OCI-LY1 (cell line): ENCODE data around the gene FAM53B.

ENCODE experiments used
- EZH2 ChIP-seq: fragments of 200-600 bp; sonication (generic), shearing (Covaris generic); IDR thresholded peaks from 2 replicates; pipeline ENCODE4 v1.8.0; 2017; ENCODE audit warnings: borderline replicate concordance, mixed run types, mild to moderate bottlenecking, antibody characterized with exemption, low read length, moderate library complexity, mixed read lengths
- TF ChIP-seq, protein P1 (sequence below): fragments of 200-600 bp; sonication (generic), shearing (Covaris generic); IDR thresholded peaks from 2 replicates; pipeline ENCODE4 v1.5.1; 2017; ENCODE audit warnings: mild to moderate bottlenecking, antibody characterized with exemption, low read length, moderate library complexity, mixed read lengths

DNA sequence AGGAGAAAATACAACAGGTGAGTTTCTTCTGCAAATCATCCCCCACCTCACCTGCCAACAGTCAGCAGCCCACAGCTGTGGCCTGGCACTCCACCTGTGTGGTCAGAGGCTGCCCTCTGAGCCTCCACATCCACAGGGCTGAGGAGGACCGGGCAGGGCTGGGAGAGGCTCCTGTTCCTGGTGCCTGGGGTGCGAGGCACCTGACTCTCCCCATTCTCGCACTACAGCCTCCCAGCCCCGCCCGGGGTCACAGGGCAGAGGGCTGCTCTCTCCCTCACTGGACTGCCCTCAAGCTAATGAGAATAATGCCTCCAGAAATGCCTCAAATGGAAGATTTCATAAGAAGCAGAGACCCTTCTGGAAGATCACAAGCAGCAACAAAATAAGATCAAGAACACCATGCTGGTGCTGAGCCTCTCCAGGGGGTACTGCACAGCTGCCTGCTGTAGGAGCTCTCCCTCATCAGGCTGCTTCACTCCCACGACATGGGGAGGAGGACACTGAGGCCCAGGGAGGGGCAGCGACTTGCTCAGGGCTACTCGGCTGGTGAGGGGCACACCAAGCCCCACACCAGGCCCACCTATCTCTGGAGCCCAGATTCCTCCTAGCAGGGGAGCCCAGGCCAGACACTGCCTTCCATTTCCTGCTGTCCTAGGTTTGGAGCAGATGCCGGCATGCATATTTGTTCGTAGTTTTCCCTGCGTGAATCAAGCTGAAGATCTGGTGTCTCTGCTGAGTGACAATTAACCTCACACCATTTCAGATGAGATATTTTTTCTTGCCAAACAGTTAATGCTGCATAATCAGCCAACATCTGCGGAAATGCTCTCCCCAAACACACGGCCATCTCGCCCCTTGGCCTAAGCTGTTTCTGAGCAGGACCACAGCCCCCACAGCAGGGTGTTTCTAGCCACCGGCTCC, 76.5 kb downstream of the FAM53B start:
- TF ChIP-seq, protein P1, sequence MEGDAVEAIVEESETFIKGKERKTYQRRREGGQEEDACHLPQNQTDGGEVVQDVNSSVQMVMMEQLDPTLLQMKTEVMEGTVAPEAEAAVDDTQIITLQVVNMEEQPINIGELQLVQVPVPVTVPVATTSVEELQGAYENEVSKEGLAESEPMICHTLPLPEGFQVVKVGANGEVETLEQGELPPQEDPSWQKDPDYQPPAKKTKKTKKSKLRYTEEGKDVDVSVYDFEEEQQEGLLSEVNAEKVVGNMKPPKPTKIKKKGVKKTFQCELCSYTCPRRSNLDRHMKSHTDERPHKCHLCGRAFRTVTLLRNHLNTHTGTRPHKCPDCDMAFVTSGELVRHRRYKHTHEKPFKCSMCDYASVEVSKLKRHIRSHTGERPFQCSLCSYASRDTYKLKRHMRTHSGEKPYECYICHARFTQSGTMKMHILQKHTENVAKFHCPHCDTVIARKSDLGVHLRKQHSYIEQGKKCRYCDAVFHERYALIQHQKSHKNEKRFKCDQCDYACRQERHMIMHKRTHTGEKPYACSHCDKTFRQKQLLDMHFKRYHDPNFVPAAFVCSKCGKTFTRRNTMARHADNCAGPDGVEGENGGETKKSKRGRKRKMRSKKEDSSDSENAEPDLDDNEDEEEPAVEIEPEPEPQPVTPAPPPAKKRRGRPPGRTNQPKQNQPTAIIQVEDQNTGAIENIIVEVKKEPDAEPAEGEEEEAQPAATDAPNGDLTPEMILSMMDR, result no peak
- TF ChIP-seq EZH2, result no peak
